ENCODE data around the gene DAZAP1.

Gene DAZAP1

GRCh38 chr19:1411255-1412191 lies 4.1 kb downstream of the DAZAP1 start:
- Mint-ChIP-seq H3K27ac (peak overlapping the region in 2 of 3 experiments; percentile 53 to 54), H3K9me3 (no peaks in the 10 kb centered on the region), H3K36me3 (ENCODE audit: low read depth) (no peaks in the 10 kb centered on the region), H3K4me3 (peak overlapping the region; percentile 96 to 97 (median 97)), H3K4me1 (peaks cover 64% of the 10 kb centered on the region), H3K27me3 (ENCODE audit: low read depth) (no peaks in the 10 kb centered on the region)
- TF ChIP-seq, protein P1, sequence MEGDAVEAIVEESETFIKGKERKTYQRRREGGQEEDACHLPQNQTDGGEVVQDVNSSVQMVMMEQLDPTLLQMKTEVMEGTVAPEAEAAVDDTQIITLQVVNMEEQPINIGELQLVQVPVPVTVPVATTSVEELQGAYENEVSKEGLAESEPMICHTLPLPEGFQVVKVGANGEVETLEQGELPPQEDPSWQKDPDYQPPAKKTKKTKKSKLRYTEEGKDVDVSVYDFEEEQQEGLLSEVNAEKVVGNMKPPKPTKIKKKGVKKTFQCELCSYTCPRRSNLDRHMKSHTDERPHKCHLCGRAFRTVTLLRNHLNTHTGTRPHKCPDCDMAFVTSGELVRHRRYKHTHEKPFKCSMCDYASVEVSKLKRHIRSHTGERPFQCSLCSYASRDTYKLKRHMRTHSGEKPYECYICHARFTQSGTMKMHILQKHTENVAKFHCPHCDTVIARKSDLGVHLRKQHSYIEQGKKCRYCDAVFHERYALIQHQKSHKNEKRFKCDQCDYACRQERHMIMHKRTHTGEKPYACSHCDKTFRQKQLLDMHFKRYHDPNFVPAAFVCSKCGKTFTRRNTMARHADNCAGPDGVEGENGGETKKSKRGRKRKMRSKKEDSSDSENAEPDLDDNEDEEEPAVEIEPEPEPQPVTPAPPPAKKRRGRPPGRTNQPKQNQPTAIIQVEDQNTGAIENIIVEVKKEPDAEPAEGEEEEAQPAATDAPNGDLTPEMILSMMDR (IDR thresholded peaks at IDR 0.05; ENCODE audit: unreplicated experiment in 3 of 3) = no peak

DNA sequence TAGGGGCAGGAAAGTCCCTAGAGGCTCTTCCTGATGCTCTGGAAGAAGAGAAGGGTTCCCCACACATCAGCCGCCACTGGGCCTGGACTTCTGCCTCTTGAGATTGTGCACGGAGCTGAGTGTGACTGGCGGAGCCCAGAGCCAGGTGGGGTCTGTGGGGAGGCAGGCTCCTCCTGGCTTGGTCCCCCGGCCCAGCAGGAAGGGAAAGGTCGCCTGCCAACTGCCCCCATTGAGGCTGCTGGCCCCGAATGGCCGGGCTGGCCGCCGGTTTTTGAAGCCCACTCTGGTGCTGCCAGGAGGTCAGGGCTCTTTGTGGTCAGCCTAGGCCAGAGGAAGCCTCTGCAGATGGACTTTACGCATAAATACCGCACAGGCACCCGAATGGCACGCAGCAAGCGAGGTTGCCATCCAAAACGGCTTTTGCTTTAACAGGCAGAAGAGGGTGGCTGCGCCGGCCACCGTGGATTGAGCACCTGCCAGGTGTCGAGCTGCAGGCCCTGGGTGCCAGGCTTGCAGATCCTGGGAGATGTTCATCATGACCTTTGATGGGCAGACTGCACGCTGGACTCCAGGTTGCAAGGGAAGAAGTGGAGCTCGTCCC lies 5.0 kb downstream of the DAZAP1 start:
- no peaks in the 10 kb centered on the region for H3K27me3 Mint-ChIP-seq (ENCODE audit: low read depth)
- TF ChIP-seq, protein P1 (IDR thresholded peaks at IDR 0.05; ENCODE audit: unreplicated experiment in 3 of 3) = no peak
- H3K4me3 Mint-ChIP-seq = no peak overlapping the region
- H3K9me3 Mint-ChIP-seq = no peaks in the 10 kb centered on the region
- H3K36me3 Mint-ChIP-seq (ENCODE audit: low read depth) = peaks cover 3% of the 10 kb centered on the region
- peak overlapping the region in 1 of 3 experiments; percentile 72 for H3K27ac Mint-ChIP-seq
- peaks cover 68% of the 10 kb centered on the region for H3K4me1 Mint-ChIP-seq

DNA sequence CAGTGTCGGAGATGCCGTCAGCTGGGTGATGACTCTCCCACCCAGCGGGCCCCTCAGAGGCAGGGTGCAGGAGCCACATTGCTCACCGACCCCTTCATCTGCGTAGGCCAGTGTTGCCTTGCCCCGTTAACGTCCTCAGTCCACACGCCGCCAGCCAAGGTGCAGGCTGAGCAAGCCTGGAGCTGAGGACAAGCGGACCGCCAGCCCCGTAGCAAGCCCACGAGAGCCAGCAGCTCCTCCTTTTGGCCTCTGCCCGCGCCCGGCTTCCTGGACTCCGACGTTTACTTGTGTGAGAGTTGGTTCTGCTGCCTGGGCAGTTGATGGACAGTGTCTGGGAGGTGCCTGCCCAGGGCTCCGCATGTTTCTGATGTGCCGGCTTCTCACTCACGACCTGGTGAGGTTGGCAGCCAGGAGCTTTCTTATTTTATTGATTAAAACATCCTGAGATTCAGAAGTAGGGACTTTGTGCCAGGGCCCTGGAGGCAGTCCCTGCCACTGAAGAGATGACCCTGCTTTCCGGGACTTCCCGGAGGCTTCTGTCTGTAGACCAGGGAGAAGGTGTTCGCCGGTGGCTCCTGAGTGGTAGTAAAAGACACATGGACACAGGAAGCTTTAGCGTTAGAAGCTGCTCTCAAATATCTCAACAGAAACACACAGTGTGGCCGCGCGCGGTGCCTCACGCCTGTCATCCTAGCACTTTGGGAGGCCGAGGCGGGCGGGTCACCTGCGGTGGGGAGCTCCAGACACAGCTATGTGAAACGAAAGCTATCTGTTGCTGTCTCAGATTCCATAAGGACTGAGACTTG lies 5.8 kb downstream of the DAZAP1 start:
- H3K9me3 Mint-ChIP-seq = no peaks in the 10 kb centered on the region
- H3K4me1 Mint-ChIP-seq = peaks cover 76% of the 10 kb centered on the region
- TF ChIP-seq, protein P1 (IDR thresholded peaks at IDR 0.05; ENCODE audit: unreplicated experiment in 3 of 3) = no peak
- H3K4me3 Mint-ChIP-seq = no peak overlapping the region
- H3K36me3 Mint-ChIP-seq (ENCODE audit: low read depth) = peaks cover 10% of the 10 kb centered on the region
- H3K27ac Mint-ChIP-seq = peak overlapping the region in 2 of 3 experiments; percentile 22 to 72
- H3K27me3 Mint-ChIP-seq (ENCODE audit: low read depth) = no peaks in the 10 kb centered on the region

DNA sequence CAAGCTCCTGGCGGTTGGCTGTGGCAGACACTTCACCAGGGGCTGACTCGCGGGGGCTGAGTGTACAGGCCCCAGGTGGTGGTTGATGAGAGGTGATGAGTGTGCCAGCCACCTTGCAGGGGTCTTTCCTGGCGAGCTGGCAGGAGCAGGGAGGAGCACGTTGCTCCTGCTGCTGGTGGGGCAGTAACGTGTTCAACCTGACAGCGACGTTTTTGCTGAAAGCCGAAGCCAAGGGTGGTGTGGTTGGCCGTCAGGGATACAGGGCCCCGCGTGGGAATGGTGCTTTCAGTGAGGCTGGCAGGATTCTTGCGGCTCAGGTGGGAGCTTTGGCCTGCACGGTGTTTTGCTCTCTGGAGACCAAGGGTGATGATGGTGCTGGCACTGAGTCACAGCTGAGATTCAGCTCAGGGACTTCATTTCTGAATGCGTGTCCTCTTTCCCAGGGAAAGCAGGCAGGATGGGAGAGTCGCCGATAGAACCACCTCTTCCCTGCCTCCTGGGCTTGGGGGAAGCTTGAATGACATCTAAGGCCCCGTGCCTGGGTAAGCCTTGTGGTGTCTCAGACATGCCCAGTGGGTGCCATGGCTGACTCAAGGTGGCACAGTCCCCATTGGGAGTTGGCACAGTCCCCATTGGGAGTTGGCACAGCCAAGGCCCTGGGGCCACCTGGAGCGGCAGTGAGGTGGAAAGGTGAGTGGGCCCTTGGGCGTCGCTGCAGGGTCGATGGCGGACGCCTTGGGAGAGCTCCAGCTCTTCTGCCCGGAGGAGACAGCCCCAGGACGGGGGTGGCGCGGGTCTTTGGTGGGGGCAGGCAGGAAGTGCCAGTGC lies 8.8 kb downstream of the DAZAP1 start:
- Mint-ChIP-seq H3K27ac (peak overlapping the region; percentile 87 to 95 (median 92)), H3K36me3 (ENCODE audit: low read depth) (peaks cover 27% of the 10 kb centered on the region), H3K9me3 (no peaks in the 10 kb centered on the region), H3K4me1 (peaks cover 67% of the 10 kb centered on the region), H3K27me3 (ENCODE audit: low read depth) (no peaks in the 10 kb centered on the region), H3K4me3 (peak overlapping the region; percentile 48 to 65 (median 59))
- TF ChIP-seq, protein P1 (IDR thresholded peaks at IDR 0.05; ENCODE audit: unreplicated experiment in 3 of 3) = no peak

GRCh38 chr19:1417145-1417544 lies 9.8 kb downstream of the DAZAP1 start:
- Mint-ChIP-seq H3K9me3 (no peaks in the 10 kb centered on the region), H3K4me1 (peaks cover 61% of the 10 kb centered on the region), H3K27me3 (ENCODE audit: low read depth) (no peaks in the 10 kb centered on the region), H3K4me3 (peak overlapping the region; percentile 61 to 70 (median 70)), H3K27ac (peak overlapping the region; percentile 89 to 95 (median 92)), H3K36me3 (ENCODE audit: low read depth) (peaks cover 27% of the 10 kb centered on the region)
- TF ChIP-seq, protein P1 (IDR thresholded peaks at IDR 0.05; ENCODE audit: unreplicated experiment in 3 of 3) = no peak
